Stimulated activated CD4-positive, alpha-beta T cell treated with anti-CD3 and anti-CD28 coated beads, Interleukin-12 subunit alpha, Interleukin-12 subunit beta, amount 100 ng/mL, for 24 hours (primary cell): Measurements from ENCODE around the gene UBR1.
"Not testable (repeated sequence)": the region's sequence is repeated elsewhere in the genome, so short reads cannot be mapped to it uniquely, and the experiment has no call there.

Experiments used
- DNase-seq, 2 experiments: peaks; one replicate each; pipeline ENCODE4 v3.0.0-alpha.2; 2020; ENCODE audit warnings: low read depth in 2 of 2

Gene UBR1

GRCh38 chr15:43056696-43057095 lies 49.1 kb downstream of the UBR1 start:
- no peak for DNase-seq

DNA sequence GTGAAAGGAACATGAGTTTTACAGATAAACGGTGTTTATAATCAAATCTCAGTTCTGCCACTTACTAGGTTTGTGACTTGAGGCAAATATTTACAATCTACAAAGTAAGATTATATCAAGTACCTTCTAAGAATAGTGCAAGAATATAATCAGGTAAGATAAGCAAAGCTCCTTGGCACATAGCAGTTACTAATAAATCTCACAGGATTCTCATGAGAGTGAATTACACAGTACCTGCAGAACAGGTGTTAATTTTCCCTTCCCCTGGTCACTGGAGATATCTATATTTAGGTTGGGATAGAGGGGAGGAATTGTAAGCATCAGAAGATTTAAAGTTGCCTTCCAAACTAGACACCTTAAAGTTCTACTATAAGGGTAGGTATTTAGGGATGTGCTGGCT lies 53.0 kb downstream of the UBR1 start:
- DNase-seq, result no peak

- no peak for DNase-seq
Observed at GRCh38 chr15:43048935-43049334, 56.9 kb downstream of the UBR1 start.

DNA sequence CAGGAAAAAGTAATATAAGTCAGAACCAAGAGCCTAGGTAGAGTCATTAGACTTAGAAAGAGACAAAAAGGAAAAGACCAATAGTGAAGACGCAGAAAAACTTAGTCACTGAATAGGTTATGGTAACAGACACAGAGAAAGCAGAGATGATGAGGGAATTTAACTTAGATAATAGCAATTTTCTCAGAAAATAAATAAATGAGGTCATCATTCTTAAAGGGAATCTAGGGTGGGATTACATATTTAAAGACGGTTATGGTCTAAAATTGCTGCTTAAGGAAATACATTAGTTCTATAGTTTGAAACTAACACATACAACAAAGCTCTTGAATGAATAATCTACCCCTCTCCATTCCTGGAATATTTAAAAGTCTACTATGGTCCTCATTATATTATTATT lies 59.4 kb downstream of the UBR1 start:
- no peak for DNase-seq

DNA sequence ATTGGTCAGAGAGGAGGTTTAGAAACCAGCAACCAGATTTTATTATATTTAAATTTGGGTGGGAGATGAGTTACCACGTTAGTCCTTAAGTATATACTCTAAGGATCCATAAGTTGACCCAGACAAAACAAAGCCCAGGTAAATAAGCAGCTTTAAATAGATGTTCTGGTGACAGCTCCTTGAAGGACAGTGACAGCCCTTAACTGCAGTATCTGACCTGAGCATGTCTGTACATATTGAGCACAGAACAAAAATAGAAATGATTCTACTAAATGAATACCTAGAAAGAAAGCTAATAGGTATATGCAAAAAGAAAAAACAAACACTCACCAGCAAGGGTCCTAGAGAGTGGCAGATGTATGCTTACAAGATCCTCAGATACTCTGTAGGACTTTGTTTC lies 63.0 kb downstream of the UBR1 start:
- DNase-seq, result no peak

DNA sequence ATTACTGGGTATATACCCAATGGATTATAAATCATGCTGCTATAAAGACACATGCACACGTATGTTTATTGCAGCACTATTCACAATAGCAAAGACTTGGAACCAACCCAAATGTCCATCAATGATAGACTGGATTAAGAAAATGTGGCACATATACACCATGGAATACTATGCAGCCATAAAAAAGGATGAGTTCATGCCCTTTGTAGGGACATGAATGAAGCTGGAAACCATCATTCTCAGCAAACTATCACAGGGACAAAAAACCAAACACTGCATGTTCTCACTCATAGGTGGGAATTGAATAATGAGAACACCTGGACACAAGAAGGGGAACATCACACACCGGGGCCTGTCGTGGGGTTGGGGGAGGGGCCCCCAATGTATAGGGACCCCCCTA lies 64.8 kb downstream of the UBR1 start:
- DNase-seq, result not testable (repeated sequence)

- DNase-seq, result not testable (repeated sequence)
Observed at GRCh38 chr15:43035240-43035639, 70.6 kb downstream of the UBR1 start.

DNA sequence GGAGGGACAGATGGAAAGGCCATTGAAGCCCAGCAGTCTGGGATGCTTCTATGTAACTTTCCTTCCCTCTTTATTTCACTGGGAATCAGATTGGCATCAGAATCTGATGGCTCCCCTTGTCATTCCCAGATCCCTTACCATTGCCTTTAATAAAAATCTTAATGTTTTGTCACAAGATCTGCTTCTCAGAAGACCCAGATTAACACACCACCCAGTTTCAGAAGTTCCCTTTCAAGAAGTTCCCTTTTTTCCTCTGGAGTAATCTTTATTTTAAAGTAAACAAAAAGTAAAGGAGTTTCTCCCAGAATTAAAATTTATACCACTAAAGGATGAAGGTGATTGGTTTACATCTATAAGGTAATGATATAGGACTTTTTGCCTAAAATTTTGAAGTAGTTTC lies 76.4 kb downstream of the UBR1 start:
- no peak for DNase-seq

GRCh38 chr15:43025150-43025549 lies 80.7 kb downstream of the UBR1 start:
- DNase-seq, result no peak

DNA sequence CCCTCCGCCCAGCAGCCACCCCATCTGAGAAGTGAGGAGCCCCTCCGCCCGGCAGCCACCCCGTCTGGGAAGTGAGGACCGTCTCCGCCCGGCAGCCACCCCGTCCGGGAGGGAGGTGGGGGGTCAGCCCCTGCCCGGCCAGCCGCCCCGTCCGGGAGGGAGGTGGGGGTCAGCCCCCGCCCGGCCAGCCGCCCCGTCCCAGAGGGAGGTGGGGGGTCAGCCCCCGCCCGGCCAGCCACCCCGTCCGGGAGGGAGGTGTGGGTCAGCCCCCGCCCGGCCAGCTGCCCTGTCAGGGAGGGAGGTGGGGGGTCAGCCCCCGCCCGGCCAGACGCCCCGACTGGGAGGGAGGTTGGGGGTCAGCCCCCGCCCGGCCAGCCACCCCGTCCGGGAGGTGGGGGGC lies 91.2 kb downstream of the UBR1 start:
- DNase-seq, result not testable (repeated sequence)

- DNase-seq, result no peak
Observed at GRCh38 chr15:43009206-43009605, 96.6 kb downstream of the UBR1 start.

DNA sequence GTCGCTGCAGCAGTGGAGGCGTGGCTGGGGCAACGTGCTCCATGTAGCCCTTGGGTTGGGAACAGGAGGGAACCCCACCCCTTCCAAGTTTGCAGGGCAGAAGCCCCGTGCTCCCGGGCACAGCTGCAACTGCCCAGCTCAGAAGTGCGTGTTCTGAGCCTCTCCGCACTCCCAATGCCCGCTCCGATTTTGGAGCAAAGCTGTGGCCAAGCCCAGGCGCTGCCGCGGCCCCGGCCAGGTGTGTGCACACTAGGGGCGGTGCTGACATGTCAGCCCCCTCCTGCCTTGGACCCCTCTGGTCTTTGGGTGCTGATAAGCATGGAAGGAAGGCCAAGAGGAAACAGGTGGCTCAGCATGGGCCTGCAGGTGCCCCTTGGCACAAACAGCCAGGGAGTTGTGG lies 97.7 kb downstream of the UBR1 start:
- DNase-seq, result no peak

DNA sequence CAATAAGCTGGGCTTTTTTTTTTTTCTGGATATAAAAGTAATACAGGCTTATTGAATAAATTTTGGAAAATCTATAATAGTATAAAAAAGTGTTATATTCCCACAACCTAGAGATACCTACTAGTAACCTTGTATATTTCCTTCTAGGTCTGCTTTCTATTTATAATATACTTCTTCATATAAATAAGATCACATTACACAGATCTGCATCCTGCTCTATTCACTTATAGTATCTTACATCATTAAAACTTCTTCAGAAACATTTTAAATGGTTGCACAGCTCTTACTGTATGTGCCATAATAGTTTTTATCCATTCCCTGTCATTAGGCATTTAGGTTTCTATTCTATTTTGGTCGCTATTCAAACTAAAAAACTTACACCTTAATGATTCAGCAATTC lies 98.3 kb downstream of the UBR1 start:
- DNase-seq, result no peak

DNA sequence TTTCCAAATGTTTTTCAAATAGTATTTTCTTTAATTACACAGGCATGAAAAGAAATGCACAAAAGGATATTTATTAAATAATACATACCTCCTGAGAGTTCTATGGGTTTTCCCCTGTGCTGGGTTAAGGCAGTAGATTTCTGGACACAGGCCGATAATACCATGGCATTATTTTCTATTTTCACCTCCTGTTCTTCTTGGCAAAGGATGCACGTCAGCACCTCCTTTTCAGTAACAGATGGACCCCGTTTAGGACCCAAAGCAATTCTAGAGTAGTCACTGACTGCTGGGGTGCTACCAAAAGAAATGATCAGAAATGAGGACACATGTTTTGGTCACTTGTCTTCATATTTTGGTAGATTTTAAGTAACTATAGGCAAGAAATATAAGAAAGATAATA lies 98.8 kb downstream of the UBR1 start:
- DNase-seq, result no peak

DNA sequence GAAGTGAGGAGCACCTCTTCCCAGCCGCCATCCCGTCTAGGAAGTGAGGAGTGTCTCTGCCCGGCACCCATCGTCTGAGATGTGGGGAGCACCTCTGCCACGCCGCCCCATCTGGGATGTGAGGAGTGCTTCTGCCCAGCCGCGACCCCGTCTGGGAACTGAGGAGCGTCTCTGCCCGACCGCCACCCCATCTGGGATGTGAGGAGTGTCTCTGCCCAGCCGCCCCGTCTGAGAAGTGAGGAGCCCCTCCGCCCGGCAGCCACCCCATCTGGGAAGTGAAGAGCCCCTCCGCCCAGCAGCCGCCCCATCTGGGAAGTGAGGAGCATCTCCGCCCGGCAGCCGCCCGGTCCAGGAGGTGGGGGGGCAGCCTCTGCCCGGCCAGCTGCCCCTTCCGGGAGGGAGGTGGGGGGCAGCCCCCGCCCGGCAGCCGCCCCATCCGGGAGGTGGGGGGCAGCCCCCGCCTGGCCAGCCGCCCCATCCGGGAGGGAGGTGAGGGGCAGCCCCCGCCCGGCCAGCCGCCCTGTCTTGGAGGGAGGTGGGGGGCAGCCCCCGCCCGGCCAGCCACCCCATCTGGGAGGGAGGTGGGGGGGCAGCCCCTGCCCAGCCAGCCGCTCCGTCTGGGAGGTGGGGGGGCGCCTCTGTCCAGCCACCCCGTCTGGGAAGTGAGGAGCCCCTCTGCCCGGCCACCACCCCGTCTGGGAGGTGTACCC lies 100.8 kb downstream of the UBR1 start:
- not testable (repeated sequence) for DNase-seq

- DNase-seq, result no peak
Observed at GRCh38 chr15:42999201-42999779, 106.5 kb downstream of the UBR1 start.

- no peak for DNase-seq
Observed at GRCh38 chr15:42996871-42997270, 109.0 kb downstream of the UBR1 start.

DNA sequence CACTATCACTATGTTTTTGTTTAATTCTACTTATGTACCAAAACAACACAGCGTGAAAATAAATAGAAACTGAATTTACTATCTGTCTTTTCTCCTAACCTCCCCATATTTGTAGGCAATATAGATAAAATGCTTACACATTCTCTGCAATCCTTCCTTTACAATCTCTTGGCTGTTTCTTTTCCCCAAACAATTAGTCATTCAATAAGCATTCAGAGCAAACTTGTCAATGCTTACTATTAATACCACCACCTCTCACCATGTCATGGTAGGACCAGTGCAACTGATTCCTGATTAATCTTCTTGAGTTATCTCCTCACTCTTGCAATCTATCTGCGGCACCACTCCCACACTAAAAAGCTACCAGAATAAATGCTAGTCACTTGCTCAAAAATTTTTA lies 111.3 kb downstream of the UBR1 start:
- DNase-seq, result no peak

DNA sequence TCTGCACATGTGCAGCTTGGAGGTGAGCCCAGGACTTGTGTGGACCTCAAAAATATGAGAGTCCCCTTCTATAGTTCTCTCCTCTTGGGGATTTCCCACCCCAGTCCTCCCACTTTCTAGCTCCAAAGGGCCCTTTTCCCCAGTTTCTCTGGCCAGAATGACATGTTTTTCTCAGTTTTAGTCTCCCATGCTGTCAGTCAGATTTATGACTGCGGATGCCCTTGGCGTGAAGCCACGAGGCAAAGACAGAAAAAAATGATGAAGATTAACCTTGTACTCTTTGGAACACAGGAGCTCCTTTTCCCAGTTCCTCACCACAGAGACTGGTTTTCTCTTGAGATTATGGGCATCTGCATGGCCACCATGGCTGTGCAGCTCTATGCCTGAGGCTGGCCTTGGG lies 113.2 kb downstream of the UBR1 start:
- DNase-seq, result no peak

DNA sequence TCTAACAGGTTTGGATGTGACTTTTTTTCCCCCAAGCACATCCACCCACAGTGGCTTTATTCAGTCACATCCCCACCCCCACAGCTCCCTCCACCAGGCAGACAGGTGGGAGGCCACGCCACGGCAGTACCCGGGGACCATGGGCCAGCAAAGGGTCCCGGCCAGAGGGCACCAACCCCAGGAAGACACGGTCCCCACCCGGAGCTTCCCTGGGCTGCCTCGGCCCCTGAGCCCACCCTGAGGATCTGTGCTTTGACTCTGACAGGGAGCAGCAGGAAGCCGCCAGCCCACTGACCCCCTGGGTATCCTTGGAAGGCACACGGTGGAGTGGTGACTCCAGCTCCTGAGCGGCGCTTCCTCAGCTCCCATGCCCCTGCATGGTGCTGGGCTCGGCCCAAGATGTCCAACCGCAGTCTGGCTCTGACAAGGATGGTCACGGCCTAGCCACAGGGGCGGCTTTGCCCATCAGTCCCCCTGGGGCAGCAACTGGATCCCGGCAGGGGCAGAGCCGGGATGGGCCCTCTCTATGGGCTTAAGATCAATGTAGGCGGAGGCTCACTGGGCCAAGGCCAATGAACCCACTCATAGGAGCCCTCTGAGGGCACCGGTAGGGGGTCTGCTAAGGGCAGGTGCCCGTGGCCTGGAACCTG lies 119.0 kb downstream of the UBR1 start:
- DNase-seq, result no peak

DNA sequence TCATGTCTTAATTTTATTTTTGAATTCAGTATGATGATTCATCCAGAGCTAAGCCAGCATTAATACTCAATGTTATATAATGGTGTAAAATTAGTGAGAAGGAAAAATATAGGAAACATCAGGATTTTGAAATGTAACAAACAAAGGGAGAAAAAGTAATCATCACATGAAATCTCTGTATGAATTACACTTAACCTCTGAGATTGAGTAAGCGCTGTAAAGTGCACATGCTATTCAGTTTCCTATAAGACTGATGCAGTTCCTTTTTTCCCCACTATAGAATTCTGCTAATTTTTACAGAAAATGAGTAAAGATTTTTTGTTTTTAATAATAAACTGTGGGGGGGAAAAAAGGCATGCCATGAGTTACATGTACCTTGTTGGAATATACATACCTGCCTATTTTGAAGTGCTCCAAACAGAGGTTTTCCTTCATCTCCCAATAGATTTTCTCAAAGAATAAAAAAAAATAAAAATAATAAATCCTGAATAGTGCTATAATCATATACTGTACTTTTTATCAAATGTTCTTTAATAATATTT lies 121.3 kb downstream of the UBR1 start:
- DNase-seq, result no peak

GRCh38 chr15:42979113-42979512 lies 126.7 kb downstream of the UBR1 start:
- DNase-seq, result not testable (repeated sequence)
